ENCODE measurements around the gene CDC6.

Gene CDC6

DNA sequence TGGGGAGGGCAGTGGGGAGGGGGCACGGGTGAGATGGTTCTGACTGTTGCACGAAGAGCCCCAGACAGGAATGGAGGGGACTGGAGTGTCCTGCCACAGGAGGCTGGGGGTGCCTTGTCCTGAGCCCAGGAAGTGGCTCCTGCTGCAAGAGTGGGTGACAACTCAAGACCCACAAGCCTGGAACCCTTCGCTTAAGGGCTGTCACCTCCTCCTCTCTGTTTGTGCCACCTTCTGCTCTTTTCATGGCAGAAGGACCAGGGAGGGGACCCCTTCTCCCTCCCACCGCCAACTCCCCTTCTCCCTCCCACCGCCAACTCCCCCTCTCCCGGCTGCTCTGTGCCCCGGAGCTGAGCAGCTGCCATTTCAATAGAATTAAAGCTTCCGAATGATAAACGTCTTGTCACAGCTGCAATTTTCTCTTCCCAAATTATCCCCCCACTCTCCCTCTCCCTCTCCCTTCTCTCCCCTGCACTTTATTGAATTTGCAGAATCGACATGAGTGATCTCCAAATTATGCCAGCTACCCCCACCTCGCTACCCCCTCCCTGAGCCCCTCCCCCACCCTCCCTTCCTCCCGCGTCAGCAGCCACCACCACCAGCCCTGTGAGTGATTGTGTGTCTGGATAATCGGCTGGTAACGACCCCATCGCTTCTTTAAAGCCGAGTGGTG, 63.1 kb downstream of the CDC6 start:
- in situ Hi-C loops (cut with MboI; ENCODE audit: low sequenced_read_pairs) = loop anchor here (5.0 kb wide), 1 partner anchor 49 kb away; no protein-coding TSS in a partner anchor

DNA sequence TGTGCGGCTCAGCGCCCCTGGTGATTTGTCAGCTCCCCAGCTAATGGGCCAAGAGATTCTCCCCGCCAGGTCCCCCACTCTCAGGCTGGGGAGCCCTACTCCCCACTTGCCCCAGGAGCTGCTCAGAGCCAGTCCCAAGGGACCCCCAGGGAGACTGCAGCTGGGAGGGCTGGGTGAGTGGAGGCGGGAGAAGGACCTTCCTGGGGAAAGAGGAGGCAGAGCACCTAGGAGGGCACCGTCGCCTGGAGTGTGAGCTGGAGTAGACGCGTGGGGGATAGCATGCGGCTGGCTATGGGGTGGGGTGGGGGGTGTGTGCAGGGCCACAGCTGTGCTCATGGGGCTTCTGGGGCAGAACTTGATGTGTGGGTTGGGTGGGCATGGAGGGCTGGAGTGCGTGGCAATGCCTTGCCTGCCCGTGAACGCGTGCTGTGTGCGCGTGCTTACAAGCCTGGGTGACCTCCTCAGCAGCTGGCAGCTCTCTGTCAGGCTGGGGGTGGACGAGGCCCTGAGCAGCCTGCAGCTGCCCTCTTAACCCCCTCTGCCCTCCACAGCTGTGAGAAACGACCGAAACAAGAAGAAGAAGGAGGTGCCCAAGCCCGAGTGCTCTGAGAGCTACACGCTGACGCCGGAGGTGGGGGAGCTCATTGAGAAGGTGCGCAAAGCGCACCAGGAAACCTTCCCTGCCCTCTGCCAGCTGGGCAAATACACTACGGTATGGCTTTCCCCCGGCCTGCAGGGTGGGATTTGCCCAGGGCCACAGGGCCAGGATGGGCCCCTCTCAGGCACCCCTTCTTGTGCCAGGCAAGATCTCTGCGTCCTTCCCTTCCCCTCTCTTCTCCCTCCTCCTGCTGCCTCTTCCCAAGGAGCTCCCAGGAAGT, 63.9 kb downstream of the CDC6 start:
- in situ Hi-C loops (cut with MboI; ENCODE audit: low sequenced_read_pairs) = loop anchor here (5.0 kb wide), 1 partner anchor 49 kb away; no protein-coding TSS in a partner anchor

DNA sequence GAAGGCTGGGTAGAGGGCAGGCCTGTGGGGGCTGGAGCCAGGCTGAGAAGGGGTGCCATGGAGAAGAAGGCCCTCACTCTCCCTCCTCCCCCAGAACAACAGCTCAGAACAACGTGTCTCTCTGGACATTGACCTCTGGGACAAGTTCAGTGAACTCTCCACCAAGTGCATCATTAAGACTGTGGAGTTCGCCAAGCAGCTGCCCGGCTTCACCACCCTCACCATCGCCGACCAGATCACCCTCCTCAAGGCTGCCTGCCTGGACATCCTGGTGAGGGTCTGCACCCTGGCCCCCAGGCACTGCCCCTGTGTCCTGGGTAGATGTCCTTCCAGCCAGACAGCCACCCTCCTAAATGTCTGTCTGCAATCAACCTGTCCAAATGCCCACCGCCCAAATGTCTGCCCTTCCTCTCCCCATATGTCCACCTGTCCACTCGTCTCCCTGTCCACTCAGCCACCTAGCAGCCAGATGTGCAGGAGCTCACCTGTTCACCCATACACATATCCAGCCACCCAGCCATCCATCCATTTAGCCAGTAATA, 64.6 kb downstream of the CDC6 start:
- in situ Hi-C loops (cut with MboI; ENCODE audit: low sequenced_read_pairs) = loop anchor here (5.0 kb wide), 1 partner anchor 50 kb away; no protein-coding TSS in a partner anchor

DNA sequence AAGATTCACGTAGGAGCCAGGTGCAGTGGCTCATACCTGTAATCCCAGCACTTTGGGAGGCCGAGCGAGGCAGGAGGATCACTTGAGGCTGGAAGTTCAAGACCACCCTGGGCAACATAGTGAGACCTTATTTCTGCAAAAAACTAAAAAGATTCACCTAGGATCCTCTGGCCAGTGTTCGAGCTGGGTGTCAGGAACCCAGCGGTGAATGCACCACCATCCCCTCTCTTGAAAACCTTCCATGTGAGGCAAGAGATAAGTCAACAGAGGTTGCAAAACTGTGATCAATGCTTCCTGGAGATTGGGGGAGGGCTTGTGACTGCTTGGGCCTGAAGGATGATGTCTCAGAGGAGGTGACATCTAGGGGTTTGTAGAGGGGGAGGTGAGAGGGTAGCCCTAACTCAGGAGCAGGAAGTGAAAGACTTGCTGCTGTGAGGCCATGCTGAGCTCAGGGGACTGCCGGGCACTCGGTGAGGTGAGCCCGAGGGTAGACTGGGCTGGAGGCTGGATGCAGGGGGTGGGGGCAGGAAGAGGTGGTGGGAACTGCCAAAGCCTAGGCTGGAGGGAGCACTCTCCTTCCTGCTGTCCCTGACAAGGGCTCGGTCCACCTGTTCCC, 65.2 kb downstream of the CDC6 start:
- in situ Hi-C loops (cut with MboI; ENCODE audit: low sequenced_read_pairs) = loop anchor here (5.0 kb wide), 1 partner anchor 51 kb away; no protein-coding TSS in a partner anchor

Data from HL-60/S4 treated with retinoic acid at 250 ng/mL for 4 days and 3 days (cell line).